Mammary epithelial cell (primary cell): ENCODE measurements around the gene DCAF8.

Experiments
- CTCF ChIP-seq, 2 donors: IDR thresholded peaks in 1 of 2; conservative IDR thresholded peaks in 1 of 2; 2 replicates each; pipeline ENCODE4 v1.5.1; 2011 to 2012; ENCODE audit warnings: inconsistent platforms in 2 of 2, low read length in 2 of 2, mild to moderate bottlenecking in 2 of 2, control low read depth in 1 of 2, low read depth in 1 of 2; ENCODE audit not compliant: insufficient read depth in 1 of 2; ENCODE audit errors: extremely low read depth in 1 of 2
- EZH2 ChIP-seq: IDR thresholded peaks from 2 replicates; pipeline ENCODE4 v1.6.1; 2012; ENCODE audit warnings: low read length, inconsistent platforms, borderline replicate concordance

GRCh38 chr1:160243767-160244166, 18.6 kb downstream of the DCAF8 start:
- TF ChIP-seq EZH2 (no peak), CTCF (conservative IDR thresholded peaks at IDR 0.05 in 1 of 2, IDR thresholded peaks at IDR 0.05 in 1 of 2; ENCODE audit: extremely low read depth in 1 of 2, insufficient read depth in 1 of 2, low read depth in 1 of 2, low read length in 2 of 2) (no peak)
